Measurements from ENCODE around the gene PUSL1.

Gene PUSL1

DNA sequence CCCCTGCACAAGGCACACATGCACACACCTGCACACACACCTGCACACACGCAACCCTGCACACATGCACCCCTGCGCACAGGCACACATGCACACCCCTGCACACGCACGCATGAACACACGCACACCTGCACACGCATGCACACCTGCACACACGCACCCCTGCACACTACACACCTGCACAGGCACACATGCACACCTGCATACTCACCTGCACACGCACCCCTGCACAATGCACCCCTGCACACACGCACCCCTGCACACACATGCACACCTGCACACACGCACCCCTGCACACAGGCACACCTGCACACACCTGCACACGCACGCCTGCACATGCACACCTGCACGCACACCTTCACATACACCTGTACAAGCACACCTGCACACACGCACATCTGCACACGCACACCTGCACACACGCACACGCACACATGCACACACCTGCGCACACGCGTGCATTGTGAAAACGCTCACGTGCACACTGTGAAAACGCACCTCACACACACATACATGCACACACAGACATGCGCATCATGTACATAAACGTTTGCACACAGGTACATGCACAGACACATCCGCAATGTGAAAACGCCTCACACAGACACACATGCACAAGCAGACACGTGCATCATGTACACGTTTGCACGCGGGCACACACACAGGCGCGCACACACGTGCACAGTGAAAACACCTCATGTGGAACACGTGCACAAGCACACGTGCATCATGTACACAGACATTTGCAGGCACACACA is 32.6 kb downstream of the PUSL1 start:
- DNase-seq = no peak

DNA sequence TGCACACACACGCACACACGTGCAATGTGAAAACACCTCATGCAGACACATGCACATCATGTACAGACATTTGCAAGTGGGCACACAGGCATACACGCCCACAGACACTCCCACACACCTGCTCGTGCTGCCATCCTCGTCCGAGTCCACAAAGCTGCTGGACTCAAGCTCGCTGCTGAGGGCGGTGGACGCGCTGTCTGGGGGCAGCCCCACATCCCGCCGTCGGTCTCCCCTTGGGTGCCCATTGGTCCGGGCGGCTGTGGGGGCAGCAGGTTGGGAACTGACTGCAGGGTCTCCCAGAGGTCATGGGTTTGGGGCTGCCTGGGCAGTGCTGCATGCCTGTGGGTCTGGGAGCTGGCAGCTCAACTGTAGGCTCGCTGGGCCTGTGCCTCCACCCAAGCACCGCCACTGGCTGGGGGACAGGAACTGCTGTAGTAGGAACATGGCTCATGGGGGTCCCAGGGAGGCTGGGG is 33.2 kb downstream of the PUSL1 start:
- DNase-seq = no peak

DNA sequence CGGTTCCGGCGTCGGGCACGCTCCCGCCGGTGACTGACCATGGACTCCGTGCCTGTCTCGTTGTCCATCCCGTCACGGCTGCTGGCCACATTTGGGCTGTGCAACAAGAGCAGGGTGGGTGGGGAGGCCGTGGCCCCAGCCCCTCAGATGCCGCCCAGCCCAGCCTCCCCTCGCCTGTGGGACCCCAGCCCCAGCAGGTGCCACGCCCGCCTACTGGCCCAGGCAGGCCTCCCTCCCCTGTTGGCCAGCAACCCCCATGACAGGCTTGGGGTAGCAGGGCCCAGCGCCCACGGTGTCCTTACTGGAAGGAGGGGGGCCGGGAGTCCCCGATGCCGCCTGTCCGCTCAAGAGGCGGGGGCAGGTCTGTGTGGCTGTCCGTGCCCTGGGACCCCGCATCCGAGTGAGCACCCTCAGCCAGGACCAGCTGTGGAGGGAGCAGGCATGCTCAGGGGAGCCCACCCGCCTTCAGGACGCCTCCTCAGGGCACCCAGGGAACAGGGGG is 33.7 kb downstream of the PUSL1 start:
- DNase-seq = no peak

DNA sequence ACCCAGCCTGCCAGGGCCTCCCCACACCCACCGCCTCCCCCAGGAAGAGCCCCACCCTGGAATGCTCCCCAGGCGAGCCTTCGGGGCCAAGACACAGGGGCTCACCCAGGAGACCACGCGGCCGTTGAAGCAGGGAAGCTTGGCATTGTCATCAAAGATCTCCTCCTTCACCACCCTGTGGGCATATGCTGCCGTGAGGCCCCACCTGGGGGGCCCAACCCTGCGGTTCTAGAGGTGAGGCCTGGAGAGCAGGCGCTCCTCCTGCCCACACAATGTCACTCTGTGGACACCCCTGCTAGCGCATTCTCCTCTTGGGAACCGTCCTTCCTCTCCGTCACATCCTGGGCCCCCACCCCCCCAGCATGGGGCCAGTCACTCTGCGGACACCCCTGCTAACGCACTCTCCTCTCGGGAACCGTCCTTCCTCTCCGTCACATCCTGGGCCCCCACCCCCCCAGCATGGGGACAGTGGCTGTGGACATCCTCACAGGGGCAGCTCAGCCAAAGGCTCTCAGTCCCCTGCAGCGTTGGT is 34.3 kb downstream of the PUSL1 start:
- no peak for DNase-seq

DNA sequence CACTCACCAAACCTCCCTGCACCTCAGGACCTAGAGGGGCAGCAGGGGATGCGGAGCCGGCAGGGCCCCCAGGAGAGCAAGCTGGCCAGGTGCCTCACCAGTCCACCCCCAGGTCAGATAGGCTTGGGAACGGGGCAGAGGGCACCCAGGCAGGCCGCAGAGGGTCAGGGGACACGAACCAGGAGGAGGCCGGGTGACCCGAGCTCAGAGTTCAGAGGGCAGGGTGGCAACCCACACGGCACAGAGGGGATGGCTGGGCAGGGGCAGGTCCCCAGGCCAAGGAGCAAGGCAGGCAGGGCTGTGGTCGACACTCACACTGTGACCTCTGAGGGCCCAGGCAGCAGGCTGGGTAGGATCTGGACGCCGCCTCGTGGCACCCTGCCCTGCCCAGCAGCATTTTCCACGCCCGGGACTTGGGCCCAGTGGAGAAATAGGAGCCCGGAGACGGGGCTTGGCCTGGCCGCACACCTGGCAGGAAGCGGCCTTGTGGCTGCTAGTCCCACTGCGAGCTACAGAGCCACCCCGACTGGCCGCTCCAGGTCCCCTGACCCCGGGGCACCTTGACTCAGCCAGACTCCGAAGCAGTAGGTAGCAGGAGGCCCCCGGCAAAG is 35.5 kb downstream of the PUSL1 start:
- no peak for DNase-seq

DNA sequence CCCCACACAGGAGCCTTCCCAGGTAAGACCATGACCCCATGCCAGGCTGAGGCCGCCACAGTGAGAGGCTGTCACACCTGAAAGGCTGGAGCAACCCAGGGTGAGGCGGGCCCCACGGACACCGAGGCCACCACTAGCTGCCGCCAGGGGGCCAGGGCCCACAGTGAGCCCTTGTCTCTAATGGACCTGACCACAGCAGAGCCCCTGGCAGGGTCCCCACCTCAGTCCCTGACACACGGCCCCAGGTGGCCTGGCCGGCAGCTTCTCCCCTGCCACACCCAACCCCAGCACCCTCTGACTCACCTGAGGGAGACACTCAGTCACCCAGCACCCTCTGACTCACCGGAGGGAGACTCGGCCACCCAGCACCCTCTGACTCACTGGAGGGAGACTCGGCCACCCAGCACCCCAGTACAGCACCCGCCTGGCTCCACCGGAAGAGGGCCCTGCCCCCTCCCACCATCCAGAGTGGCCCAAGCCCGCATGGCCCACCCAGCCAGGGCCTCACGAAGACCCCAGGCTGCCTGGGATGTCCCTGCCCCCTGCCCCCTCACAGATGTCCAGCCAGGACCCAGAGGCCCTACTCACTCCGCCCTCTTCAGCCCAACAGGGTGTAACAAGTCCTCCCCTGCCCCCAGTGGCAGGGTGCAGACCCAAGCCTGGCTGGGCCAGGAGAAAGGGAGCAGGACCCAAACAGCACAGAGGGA is 36.4 kb downstream of the PUSL1 start:
- DNase-seq = no peak

DNA sequence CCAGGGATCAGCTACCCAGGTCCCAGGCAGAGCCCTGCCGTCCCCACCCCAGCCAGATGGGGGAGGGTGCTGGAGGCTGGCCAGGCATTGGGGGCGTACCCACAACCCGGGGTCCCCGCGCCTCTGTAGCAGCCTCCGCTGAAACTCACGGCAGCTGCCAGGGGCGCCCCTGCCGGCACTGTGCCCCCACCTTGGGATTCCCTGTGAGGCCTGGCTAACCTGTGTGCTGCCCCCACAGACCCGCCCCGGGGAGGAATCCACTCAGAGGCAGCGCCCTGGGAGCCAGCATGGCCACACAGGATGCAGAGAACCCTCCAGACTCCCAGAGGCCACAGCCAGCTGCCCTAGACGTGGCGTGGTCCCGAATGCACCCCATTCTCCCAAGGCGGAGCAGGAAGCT is 37.0 kb downstream of the PUSL1 start:
- DNase-seq = no peak

DNA sequence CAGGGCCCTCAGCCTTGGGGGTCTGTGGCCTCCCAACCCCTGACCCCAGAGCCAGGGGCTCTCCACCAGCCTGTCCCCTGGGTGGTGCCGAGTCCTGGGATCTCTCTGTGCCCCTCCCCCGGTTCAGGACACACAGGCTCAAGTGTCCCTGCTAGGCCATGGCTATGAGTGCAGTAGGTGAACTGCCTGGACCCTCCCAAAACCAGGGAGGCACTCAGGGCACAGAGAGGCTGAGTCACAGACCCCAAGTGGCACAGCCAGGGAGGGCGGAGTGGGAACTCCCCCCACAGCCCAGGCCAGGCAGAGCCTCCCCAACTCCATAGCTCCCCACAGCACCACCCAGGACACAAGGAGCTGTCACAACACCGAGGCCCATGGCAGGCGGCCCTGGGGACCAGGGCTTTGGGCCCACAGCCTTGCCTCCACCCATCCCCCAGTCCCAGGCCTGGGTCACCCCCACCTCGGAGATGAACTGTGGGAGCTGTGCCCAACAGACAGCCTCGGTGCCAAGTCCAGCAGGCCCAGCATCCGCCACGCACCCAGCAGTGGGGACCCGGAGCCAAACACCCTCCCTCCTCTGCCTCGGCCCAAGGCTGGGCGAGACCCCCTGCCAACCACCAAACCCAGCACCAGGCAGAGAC is 37.6 kb downstream of the PUSL1 start:
- no peak for DNase-seq

DNA sequence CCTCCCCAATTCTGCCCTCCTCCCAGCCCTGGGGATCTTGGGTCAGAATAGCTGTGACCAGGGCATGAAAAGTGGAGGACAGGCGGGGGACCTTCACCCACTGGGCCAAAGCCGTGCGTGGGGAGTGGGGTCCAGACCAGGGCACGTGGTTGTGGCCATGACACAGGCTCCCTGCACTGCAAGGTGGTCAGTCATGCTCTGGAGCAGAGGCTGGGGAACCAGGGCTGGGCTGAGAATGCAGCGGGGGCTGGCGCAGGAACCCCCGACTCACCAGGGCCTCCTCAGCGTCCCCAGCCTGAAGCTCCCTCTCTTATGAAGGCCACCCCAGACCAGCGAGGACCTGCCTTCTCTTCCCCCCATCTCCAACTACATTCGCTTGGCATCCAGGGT is 38.1 kb downstream of the PUSL1 start:
- no peak for DNase-seq

DNA sequence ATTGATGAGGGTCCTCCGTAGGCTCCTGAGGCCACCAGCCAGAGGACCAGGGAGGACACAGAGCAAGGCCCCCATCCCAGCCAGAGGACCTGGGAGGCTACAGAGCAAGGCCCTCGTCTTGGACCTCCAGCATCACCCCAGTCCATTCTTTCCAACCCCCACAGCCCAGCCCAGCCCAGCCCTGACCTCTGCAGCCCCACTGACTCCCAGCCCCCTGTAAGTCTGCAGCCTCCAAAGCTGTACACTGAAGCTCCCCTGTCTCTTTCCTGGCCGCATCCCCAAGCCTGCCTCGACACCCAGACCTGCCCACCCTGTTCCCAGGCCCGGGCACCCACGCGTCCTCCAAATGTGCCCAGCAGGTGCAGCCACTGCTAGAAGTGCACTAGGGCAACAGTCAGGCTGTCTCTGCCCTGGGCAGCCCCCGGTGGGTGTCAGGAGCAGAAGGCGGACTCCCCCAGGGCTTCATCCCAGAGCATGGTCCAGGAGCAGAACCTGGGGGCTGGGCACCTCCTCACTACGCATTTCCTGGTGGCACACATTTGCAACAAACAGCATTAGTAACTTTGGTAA is 38.7 kb downstream of the PUSL1 start:
- DNase-seq = no peak

DNA sequence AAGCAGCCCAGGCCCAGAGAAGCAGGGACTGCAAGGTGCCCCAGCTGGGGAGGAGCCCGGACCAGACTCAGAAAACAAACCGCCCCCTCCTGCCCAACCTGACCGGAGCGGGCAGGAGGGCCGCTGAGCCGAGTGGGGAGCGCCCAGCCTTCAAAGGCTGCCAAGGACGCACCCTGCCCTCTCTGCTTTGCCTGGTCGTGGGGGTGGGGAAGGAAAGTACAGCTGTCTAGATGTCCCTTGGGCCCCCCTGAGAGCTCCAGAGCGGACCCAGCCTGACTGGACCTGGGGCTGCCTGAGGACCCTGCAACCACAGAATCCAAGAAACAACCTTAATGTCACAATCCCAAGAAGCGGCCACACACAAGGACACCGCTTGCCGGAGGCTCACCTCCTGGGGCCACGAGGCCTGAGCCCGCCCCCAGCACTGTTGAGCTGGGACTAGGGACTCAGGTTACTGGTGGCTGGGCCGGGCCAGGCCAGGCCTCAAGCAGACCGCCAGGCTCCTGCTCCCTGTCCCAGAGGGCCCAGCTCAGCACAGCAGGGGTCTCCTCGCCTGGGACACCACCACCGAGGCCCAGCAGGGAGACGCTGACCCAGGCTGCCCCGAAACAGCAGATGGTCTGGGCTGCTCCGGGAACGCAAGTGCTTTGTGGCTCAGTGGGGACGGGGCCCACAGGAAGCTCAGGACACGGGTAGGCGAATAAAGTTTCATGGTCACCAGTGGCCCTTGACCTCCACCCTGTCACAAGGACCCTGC is 39.4 kb downstream of the PUSL1 start:
- no peak for DNase-seq

DNA sequence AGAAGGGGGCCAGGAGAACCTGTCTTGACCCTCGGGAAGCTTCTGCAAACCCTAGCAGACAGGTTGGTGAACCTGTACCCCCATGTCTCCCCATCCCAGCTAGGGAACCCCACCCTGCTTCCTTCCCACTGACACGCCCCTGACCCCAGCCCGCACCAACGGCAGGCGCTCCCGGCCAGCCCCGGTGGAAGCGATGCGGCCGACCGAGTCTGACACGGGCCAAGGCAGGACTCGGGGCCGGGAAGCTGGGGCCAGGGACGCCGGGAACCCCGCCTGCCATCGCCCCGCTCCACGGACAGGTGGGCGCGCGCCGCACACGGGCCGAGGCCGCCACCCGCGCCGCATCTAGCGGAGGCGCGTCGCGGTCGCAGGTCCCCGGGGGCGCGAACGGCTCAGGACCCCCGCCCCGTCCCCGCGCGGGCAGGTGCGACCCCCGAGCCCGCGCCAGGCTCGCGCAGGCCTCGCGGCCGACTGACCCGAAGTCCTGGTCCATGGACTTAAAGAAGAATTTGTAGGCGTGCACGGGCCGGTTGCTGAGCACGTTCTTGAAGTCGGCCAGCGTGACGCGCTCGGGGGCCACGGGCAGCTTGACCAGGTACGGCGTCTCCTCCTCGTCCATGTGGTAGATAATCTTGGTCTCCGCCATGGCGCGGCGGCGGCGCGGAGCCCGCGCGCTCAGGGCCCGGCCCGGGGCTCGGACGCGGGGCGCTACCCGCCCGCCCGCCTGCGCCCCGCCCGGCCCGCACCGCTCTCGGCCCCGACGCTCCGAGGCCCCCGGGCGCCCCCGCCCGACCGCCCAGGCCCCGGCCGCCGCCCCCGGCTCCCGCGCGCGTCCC is 40.2 kb downstream of the PUSL1 start:
- no peak for DNase-seq

DNA sequence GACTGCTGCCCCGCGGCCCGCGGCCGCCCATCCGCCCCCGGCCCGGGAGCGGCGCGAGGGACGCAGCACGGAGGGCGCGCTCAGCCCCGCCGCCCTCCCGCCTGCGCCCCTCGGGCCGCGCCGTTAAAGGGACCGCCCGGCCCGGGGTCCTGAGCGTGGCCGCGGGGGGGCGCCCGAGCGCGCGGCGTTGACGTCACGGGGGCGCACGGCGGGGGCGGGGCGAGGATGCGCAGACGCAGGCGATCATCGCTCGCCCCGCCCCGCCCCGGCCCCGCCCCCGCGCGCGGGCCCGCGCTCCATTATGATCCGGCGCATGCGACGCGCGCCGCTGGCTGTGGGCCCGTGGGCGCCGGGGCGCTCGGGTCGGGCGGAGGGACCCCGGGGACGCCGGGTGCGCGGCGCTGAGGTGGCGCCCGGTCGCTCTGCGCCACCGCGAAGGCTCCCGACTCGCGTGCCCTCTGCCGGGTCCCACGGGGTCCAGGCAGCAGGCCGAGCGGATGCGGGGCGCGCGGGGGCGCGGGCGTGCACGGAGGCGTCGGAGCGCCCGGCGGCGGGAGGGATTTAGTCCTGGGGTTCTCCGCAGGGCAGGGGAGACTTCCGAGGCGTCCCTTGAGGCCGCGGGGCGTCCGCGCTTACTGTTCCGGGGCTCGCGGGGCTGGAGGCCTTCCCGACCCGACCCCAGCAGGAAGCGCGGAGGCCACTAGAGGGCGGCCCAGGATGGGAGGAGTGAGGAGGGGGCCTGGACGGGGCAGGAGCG is 41.0 kb downstream of the PUSL1 start, which contains the start of gene DVL1:
DVL1 (minus strand) TSS at position 163 of the 757 bp plus-strand sequence. CDS start 353 bp downstream, outside the sequence.
- DNase-seq = no peak

DNA sequence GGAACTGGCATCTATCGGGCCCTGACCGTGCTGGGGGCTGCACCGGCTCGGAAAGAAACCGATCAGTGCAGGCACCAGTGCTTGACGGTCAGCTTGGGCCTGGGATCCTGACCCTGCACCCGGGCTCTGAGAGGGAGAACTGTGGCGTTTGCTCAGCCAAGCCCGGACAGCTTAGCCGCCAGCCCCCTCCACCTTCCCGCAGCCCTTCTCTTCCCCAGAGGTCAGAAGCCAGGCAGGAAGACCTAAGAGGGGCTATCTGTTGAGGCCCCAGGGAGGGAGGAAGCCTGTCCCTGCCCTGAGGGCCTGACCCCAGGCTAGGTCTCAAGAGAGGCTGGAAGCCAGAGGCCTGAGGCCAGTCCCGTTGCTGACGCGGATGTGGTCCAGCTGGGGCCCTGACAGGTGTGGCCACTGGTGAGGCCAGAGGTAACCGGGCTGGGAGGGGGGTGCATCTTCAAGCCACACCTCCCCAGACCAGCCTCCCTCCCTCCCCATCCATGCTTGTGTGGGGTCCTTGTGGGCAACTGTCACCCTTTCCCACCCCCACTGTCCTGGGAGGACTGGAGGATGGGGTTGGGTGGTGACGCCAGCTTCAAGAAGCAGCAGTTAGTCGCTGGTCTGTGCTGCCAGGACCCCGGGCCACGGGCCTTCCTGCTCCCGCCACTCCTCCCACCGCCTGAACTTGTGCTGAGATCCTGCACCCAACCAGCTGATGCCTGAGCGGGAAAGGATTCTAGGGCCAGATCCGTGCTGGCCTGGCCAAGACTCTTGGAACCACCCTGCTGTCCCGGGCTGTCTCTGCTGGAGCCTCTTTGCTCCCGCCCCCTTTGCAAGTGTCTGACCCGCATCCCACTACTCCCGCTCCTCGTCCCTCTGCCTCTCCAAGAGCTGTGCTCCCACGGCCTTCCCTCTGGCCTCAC is 43.4 kb downstream of the PUSL1 start:
- no peak for DNase-seq

DNA sequence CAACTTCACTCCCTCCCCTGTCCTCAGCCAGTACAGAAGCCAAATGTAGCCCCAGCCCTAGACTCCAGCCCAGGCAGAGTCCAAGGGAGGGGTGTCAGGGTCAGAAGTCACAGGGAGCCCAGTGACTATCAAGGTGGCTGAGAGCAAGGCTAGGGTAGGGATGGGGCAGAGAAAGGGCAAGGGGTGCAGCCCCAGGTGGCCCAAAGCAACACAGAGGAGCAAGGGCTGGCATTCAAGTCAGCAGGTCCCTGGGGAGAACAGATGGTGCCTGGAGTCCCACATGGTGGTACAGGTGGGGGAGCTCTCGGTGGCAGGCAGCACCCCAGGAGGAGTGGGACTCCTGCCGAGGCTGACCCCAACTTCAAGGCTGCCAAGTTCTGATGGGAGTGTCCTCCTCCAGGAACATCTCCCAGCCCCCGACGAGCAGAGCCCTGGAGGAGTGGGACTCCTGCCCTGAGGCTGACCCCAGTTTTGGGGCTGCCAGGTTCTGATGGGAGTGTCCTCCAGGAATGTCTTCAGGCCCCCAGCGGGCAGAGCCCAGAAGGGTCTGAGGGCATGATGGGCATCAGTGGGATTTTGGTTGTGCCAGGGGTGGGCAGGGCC is 44.5 kb downstream of the PUSL1 start:
- no peak for DNase-seq

DNA sequence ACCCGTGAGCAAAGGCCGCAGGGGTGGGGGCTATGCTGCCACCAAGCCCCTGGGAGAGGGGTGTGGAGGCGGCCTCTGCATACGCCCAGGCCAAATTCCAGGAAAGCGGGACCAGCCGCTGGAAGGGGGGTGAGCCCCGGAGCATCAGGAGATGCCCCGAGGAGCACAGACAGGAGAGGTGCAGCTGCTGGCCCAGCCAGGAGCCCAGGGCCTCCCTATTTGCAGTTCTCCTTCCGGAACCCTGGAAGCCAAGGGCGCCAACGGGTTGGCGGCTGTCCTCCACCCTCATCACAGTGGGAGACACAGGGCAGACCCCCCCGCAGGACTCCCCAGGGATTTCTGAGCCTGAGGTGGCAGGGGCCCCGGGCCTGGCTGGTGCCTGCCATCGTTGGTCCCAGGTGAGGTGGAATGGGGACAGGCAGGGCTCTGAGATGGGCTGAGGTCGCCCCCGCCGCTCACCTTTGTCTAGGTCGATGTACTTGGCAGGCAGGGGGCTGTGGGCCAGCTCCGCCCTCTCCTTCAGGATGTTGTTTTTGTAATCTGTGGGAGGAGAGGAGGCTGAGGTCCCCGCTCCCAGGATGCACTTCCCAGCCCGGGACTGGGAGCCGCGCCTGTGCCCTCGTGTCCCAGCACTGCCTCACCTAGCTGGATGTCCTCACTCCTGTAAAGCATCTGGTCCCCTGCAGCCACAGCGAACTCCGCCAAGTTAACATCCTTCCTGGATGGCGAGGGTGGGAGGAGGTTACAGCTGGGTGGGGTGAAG is 45.2 kb downstream of the PUSL1 start:
- DNase-seq = no peak

Measured in GOT3 (cell line).